ENCODE results near the gene SLC15A2.
"Not testable (repeated sequence)": the region's sequence is repeated elsewhere in the genome, so short reads cannot be mapped to it uniquely, and the experiment has no call there.

The SLC15A2 gene

DNA sequence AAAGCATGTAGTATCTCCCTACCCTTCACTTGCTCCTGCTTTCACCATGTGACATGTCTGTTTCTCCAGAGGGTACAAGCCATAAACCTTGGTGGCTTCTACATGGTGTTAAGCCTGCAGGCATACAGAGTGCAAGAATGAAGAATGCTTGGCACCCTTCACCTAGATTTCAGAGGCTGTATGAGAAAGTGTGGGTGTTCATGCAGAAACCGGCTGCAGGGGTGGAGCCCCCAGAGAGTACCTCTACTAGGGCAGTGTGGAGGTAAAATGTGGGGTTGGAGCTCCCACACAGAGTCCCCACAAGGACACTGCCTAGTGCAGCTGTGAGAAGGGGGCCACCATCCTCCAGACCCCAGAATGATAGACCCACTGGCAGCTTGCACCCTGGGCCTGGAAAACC is 32.2 kb downstream of the SLC15A2 start:
- DNase-seq (ENCODE audit: low read depth, low spot score) = no peak

DNA sequence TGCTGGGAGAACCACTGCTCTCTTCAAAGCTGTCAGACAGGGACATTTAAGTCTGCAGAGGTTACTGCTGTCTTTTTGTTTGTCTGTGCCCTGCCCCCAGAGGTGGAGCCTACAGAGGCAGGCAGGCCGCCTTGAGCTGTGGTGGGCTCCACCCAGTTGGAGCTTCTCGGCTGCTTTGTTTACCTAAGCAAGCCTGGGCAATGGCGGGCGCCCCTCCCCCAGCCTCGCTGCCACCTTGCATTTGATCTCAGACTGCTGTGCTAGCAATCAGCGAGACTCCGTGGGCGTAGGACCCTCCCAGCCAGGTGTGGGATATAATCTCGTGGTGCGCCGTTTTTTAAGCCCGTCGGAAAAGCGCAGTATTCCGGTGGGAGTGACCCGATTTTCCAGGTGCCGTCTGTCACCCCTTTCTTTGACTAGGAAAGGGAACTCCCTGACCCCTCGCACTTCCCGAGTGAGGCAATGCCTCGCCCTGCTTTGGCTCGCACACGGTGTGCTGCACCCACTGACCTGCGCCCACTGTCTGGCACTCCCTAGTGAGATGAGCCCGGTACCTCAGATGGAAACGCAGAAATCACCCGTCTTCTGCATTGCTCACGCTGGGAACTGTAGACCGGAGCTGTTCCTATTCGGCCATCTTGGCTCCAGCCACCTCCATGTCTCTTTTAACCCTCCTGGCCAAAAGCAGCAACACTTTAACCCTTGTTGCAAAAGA is 44.1 kb downstream of the SLC15A2 start:
- not testable (repeated sequence) for DNase-seq (ENCODE audit: low read depth, low spot score)

DNA sequence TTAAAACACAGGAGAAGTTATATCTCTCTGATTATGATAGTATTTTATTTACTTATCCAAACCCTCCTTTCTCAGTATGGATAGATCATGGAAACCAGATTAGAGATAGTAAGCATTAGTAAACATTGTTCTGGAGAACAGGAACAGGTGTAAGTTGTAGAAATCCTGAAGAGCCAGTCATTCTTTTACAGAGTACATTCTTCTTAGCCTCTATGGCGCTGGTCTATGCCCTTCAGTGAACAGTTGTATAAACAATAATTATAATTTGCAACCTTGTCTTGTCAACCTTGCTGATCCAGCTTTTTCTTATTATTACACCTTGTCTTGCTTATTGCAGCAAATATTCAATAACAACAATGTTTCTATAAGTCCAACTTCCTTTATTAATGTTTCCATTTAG is 47.4 kb downstream of the SLC15A2 start:
- no peak for DNase-seq (ENCODE audit: low read depth, low spot score)

DNA sequence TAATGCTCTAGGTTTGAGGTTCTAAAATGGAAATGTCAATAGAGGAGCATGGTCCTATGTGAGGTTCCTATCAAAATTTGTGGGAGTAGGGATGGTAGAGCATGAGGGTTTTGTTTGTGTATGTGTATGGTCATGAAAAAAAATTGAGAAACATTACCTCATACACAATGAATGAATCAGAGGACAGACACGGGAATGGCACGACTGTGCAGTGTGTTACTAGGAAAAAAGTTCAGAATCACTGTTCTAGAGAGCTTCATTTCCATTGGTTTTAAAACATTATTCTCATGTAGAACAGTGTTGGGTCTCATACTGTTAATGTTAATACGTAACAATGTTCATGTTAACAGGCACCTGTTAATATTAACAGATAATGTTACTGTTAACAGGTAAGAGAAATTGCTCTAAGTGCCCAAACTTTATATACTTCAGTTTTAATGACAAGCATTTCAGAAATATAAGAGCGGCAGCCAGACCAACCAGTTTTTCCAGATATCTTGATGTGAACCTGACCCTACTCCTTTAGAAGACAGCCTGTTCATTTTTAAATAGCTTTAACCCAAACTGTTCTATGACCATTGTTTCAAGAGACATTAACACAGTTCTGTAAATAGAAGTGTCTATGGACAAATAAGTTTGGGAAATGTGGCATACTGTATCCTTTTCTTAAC is 48.0 kb downstream of the SLC15A2 start:
- no peak for DNase-seq (ENCODE audit: low read depth, low spot score)

DNA sequence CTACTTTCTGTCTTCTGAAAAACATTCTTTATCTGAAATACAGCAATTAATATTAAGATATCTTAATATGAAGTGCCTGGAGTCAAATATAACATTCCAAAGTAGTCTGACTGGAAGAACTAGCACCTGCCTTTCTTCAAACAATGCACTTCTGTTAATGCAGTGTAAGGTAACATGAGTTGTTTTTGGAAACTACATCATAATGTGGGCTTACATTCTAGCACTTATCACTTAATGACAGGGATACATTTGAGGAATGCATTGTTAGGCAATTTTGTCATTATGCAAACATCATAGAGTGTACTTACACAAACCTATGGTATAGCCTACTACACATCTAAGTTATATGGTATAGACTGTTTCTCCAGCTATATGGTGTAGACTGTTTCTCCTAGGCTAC is 49.2 kb downstream of the SLC15A2 start:
- DNase-seq (ENCODE audit: low read depth, low spot score) = no peak

DNA sequence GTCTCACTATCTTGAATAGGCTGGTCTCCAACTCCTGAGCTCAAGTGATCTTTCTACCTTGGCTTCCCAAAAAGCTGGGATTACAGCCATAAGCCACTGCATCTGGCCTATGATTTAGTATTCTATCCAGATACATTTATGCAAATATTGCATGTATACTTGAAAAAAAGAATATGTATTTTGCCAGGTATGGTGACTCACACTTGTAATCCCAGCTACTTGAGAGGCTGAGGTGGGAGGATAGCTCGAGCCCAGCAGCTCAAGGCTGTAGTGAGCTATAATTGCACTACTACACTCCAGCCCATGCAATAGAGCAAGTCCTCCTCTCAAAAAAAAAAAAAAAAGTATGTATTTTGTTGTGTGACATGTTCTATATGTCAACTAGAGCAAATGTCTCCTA is 54.4 kb downstream of the SLC15A2 start:
- no peak for DNase-seq (ENCODE audit: low read depth, low spot score)

DNA sequence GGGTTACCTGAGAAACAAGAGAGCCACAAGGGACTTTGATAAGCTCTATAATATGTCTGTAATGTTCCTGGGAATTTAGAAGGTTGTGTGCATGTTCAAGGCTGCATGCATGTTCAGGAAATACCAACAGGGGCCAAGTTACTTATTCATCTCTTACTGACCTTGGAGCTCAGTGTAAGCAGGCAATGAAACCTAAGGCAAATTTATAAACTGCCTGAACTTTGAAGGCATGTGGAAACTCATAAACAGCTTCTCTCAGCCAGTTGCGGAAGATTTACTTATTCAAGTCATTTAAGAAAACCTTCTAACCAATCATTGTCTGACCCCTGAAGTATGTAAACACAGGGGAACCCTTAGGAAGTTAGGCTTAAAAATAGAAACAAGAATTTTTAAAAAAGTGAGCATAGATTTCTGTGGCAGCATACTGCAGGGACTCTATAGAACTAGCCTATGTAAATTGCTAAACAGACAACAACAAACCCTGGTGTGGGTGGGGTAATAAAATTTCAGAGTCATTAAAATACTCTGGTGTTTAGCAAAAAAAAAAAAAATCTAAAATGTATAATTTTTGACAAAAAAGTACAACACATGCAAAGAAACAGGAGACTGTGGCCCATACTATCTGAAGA is 57.2 kb downstream of the SLC15A2 start:
- no peak for DNase-seq (ENCODE audit: low read depth, low spot score)

DNA sequence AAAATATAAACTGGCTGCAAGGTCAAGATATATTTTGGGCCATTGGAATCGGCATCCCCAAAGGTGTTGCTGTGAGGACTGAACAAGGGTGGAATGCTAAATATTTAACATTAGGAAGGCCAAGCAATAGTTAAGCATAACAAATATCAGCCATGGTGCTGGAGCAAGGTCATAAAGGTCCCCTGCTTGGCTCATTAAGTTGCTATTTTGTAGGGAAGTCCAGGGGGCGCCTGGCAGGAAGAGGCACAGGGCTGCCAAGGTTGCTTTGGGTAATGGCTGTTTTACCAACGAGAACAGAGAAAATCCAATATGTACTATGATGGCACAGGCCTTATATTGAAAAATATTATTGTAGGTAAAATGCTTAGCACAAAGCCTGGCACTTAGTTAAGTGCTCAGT is 62.2 kb downstream of the SLC15A2 start:
- no peak for DNase-seq (ENCODE audit: low read depth, low spot score)

DNA sequence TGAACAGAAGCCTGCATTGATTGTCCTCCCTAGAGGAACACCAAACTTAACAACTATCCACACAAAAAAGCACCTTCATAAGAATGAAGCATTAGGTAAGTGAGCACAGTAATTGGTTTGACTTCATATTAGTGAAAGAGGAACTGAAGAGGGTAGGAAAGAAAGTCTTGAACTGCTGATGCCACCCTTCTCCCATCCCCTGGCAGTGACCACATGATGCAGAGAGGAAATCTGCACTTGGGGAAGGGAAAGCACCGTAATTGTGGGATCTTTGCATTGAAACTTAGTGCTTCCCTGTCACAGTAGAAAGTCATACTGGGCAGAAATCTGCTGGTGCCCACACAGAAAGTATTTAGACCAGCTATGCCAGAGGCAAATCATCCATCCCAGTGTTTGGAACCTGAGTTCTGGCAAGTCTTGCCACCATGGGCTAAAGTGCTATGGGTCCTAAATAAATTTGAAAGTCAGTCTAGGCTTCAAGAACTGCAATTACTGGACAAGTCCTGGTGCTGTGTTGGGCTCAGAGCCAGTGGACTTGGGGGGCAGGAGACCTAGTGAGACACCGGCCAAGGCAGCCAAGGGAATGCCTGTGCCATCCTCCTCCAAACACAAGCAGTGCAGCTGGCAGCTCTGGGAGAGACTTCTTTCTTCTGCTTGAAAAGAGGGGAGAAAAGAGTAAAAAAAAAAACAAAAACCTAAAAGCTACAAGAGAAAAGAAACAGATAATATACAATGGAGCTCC is 63.6 kb downstream of the SLC15A2 start:
- DNase-seq (ENCODE audit: low read depth, low spot score) = no peak

DNA sequence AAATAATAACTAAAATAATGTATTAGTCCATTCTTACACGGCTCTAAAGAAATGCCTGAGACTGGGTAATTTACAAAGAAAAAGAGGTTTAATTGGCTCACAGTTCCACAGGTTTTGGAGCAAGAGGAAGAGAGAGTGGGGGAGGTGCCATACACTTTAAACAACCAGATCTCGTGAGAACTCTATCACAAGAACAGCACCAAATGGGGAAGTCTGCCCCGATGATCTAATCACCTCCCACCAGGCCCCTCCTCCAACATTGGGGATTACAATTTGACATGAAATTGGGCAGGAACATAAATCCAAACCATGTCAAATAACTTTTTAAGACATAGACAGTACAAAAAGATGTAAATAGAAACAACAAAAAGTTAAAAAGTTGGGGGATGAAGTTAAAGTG is 64.6 kb downstream of the SLC15A2 start:
- no peak for DNase-seq (ENCODE audit: low read depth, low spot score)

DNA sequence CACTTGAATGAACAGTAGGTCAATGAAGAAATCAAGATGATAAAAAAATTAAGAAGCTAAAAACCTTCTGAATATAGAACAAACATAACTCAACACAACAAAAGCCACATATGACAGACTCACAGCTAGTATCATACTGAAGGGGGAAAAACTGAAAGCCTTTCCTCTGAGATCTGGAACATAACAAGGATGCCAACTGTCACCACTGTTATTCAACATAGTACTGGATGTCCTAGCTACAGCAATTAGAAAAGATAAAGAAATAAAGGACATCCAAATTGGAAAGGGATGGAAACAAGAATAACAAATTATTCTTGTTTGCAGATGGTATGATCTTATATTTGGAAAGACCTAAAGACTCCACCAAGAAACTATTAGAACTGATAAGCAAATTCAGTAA is 67.1 kb downstream of the SLC15A2 start:
- no peak for DNase-seq (ENCODE audit: low read depth, low spot score)

DNA sequence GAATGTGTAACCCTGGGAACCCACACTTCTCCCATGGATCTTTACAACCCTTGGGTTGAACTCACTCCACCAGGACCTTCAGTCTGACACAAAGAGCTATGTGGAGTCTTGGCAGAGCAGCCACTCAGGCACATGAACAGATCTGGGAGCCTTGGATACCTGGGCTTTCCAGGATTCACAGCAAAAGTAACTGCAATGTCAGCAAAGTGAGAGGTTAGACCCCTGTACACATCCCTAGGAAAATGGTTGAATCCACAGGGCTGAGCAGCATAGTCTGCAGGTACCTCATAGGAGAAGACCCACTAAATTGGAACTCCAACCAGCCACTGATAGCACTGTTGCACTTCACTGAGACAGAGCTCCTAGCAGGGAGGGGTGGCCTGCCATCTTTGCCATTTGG is 68.2 kb downstream of the SLC15A2 start:
- no peak for DNase-seq (ENCODE audit: low read depth, low spot score)

DNA sequence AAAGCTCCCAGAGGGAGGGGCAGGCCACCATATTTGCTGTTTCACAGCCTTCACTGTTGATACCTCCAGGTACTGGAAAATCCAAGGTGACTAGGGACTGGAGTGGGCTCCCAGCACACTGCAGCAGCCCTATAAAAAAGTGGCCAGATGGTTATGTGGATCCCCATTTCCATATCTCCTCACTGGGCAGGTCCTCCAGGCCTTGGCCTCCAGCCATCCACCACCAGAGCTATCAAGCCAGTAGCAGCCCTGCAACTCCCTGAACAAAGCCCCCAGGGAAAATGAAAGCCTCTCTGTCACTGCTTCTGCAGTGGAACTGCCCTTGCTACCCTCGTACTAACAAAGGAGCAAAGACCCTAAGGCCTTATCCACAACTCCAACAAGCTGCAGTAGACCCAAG is 69.4 kb downstream of the SLC15A2 start:
- DNase-seq (ENCODE audit: low read depth, low spot score) = no peak

DNA sequence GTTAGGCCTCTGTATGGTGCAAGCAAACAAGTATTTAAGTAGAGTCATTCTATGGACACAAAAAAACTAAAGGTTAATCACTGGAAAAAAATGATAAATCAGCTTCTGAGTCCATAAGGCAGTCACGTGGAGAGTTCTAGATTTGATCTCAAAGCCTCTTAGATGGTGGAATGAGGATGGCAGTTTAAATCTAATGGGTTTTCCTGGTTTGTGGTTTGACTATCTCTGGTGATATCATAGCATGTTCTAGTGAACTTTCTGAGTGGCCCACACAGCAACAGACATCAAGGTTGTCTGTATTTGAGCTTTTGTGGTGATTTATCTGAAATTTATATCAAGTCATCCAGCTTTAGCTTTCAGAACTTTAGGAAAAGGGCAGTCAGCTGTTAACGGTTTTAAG is 75.4 kb downstream of the SLC15A2 start:
- DNase-seq (ENCODE audit: low read depth, low spot score) = no peak

DNA sequence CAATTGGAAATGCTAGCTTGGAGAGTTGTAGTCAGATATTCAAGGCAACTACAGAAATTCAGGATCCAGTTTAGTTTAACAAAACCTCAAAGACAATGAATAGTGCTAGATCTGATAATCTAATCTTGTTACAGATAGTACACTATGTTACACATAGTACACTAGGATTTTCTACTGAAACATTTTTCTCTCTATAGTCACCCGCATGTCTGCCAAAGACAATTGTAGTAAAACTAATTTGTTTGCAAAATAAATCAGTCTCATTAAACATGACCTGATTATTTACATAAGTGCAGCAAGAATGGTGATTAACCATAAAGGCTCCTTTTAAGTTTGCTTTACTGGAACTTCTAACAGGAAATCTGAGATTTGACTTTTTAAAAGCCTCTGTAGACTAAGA is 75.8 kb downstream of the SLC15A2 start:
- DNase-seq (ENCODE audit: low read depth, low spot score) = no peak

DNA sequence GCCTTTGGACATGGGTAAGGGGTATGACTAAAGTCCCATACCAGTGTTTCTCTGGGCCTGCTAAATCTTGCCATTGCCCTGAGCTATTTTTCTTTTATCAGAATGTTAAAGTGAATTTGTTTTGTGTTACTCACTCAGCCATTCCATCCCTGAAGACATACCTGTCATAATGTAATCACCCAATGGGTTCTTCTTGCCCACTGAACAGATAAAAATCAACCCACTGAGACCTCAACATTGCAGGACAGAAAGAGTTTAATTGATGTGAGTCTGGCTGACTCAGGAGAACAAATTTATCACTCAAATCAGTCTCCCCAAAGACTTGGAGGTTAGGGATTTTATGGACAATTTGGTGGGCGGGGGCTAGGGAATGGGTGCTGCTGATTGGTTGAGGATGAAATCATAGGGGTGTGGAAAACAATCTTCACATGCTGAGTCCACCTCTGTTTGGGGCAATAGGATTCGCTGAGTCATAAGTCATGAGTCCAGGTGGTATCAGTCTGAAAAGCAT is 80.5 kb downstream of the SLC15A2 start:
- no peak for DNase-seq (ENCODE audit: low read depth, low spot score)

DNA sequence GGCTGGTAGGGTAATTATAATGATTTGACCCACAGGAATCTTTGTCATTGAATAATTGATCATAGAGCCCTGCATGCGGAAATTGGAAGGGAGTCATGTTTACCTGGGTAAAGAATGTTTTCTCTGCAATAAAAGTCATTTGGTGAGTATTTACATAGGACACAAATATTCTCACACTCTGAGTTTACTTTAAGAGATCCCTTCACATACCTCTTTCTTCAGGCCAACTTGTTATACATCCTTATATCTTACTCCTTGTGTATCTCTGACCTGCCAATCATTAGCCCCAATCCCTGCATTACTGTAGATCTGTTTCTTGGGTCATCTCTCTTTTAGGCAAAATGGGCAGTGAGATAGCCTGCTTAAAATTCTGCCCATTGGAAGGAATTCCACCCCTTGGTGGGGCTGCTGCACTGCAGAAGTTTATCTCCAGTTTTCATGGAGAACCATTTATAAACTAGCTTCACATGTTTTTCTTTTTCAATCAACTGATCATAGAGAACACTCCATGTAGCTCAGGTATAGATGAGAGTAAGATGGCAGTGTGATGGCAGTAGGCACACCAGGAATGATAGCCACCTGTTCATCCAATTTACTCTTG is 81.6 kb downstream of the SLC15A2 start:
- DNase-seq (ENCODE audit: low read depth, low spot score) = no peak

DNA sequence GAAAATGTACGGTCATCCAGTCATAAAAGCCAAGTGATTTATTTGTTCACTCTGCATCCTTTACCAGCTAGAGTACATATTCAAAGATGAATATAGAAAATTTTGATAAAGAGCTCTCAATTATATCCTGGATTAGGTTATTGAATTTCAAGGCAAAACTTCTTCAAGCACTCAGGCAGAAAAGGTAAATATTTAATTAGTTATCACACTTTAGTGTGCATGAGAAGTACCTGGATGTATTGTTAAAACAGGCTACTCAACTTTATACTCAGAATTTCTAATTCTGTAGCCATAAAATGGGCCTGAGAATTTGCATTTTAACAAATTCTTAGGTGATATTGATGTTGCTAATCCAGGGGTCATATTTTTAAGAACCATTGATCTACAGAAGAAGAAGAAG is 82.5 kb downstream of the SLC15A2 start:
- no peak for DNase-seq (ENCODE audit: low read depth, low spot score)

DNA sequence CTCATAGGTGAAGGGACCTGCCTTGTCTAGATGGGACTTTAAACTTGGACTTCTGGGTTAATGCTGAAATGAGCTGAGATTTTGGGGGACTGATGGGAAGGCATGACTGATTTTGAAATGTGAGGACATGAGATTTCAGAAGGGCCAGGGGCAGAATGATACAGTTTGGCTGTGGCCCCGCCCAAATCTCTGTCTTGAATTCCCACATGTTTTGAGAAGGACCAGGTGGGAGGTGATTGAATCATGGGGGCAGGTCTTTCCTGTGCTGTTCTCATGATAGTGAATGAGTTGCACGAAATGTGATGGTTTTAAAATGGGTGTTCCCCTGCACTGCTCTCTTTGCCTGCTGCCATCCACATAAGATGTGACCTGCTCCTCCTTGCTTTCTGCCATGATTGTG is 85.0 kb downstream of the SLC15A2 start:
- DNase-seq (ENCODE audit: low read depth, low spot score) = no peak

DNA sequence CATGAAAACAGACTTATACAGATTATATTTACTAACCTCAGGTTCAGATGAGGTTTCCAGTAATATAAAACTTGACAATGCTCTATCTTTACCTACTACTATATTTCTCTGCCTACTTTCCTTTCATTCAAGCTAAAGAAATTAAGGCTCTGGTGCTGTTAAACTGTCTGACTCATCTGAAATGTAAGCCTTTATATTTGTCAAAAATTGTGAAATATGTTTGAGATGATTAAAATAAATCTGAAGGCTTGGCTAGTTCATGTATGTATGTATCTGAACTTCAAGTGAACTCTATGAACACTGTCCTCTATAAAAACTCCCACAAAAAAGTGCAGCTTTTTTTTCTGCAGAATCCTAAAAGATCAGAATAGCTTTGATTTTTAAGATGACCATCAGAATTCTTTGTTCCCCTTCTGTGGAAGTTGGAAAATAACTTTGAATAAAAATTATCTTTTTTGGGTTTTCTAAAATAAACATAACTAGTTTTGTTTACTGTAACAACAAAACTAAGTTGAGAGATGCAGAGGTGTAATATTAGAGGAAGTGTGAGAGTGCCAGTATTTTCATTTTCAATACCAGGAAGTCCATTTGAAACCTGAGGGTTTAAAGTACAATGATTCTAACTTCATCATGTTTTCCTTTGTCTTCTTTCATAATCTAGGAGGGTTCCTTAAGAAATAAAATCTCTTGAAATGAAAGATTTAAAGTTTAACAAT is 85.7 kb downstream of the SLC15A2 start:
- DNase-seq (ENCODE audit: low read depth, low spot score) = no peak

DNA sequence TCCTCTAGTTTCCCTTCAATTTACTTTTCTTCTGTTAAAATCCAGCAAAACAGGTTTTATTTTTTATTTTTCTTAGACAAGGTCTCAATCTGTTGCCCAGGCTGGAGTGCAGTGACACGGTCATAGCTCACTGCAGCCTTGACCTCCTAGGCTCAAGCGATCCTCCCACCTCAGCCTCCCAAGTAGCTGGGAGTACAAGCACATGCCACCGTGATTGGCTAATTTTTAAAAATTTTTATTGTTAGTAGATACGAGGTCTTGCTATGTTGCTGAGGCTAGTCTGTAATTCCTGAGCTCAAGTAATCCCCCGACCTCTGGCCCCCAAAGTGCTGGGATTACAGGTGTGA is 86.2 kb downstream of the SLC15A2 start:
- DNase-seq (ENCODE audit: low read depth, low spot score) = no peak
